ENCODE measurements around the gene NEIL1.

GRCh38 chr15:75347222-75348033 is 589 bp downstream of the NEIL1 start:
- TF ChIP-seq, protein P1, sequence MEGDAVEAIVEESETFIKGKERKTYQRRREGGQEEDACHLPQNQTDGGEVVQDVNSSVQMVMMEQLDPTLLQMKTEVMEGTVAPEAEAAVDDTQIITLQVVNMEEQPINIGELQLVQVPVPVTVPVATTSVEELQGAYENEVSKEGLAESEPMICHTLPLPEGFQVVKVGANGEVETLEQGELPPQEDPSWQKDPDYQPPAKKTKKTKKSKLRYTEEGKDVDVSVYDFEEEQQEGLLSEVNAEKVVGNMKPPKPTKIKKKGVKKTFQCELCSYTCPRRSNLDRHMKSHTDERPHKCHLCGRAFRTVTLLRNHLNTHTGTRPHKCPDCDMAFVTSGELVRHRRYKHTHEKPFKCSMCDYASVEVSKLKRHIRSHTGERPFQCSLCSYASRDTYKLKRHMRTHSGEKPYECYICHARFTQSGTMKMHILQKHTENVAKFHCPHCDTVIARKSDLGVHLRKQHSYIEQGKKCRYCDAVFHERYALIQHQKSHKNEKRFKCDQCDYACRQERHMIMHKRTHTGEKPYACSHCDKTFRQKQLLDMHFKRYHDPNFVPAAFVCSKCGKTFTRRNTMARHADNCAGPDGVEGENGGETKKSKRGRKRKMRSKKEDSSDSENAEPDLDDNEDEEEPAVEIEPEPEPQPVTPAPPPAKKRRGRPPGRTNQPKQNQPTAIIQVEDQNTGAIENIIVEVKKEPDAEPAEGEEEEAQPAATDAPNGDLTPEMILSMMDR (conservative IDR thresholded peaks at IDR 0.05 in 1 of 2, IDR thresholded peaks at IDR 0.05 in 1 of 2; ENCODE audit: low read depth in 1 of 2, low read length in 2 of 2) = no peak
- TF ChIP-seq EZH2 (IDR thresholded peaks at IDR 0.05; ENCODE audit: low read length, missing control alignments) = no peak

All from fibroblast of lung (primary cell).